GM12878 (cell line): ENCODE results near the gene NUBPL.

Experiments used
- CHD4 ChIP-seq: fragments of 200-600 bp; sonication (generic); IDR thresholded peaks from 2 replicates; pipeline ENCODE4 v1.6.1; 2016; ENCODE audit warnings: mild to moderate bottlenecking
- CTCF ChIP-seq, 3 experiments: IDR thresholded peaks in 2 of 3; conservative IDR thresholded peaks in 1 of 3; 2 replicates each; pipeline ENCODE4 v1.5.1; 2011; ENCODE audit warnings: low read depth in 3 of 3, low read length in 3 of 3, mild to moderate bottlenecking in 3 of 3, control low read depth in 2 of 3, moderate library complexity in 2 of 3, inconsistent platforms in 1 of 3, mixed read lengths in 1 of 3; ENCODE audit not compliant: control insufficient read depth in 2 of 3, insufficient read depth in 1 of 3; ENCODE audit errors: extremely low read depth in 1 of 3
- ESRRA ChIP-seq: IDR thresholded peaks from 2 replicates; pipeline ENCODE4 v1.6.1; 2012; ENCODE audit warnings: mild to moderate bottlenecking, low read length, improper control_type of control experiment
- EZH2 ChIP-seq: IDR thresholded peaks from 2 replicates; pipeline ENCODE4 v1.6.1; 2012; ENCODE audit warnings: low read depth, mild to moderate bottlenecking, control low read depth, inconsistent platforms, low read length, borderline replicate concordance; ENCODE audit not compliant: control insufficient read depth
- POLR2A ChIP-seq: IDR thresholded peaks from 2 replicates; pipeline ENCODE4 v1.6.1; 2011; ENCODE audit warnings: low read depth, mild to moderate bottlenecking, low read length
- POLR2AphosphoS2 ChIP-seq: IDR thresholded peaks from 2 replicates; pipeline ENCODE4 v1.6.1; 2011; ENCODE audit warnings: low read depth, mild to moderate bottlenecking, low read length, improper control_type of control experiment, moderate library complexity
- POLR2AphosphoS5 ChIP-seq: IDR thresholded peaks from 2 replicates; pipeline ENCODE4 v1.6.1; 2011; ENCODE audit warnings: mild to moderate bottlenecking, low read length, inconsistent platforms
- SP1 ChIP-seq: IDR thresholded peaks from one replicate; pipeline ENCODE4 v1.6.1; 2011; ENCODE audit warnings: low read depth, low read length
- ZNF207 ChIP-seq: fragments of 450-650 bp; IDR thresholded peaks from 2 replicates; pipeline ENCODE4 v1.6.1; 2014; ENCODE audit warnings: antibody characterized with exemption, mild to moderate bottlenecking, borderline replicate concordance
- ZNF24 ChIP-seq: fragments of 450-650 bp; IDR thresholded peaks from 2 replicates; pipeline ENCODE4 v1.6.1; 2017; ENCODE audit warnings: antibody characterized with exemption, mild to moderate bottlenecking

DNA sequence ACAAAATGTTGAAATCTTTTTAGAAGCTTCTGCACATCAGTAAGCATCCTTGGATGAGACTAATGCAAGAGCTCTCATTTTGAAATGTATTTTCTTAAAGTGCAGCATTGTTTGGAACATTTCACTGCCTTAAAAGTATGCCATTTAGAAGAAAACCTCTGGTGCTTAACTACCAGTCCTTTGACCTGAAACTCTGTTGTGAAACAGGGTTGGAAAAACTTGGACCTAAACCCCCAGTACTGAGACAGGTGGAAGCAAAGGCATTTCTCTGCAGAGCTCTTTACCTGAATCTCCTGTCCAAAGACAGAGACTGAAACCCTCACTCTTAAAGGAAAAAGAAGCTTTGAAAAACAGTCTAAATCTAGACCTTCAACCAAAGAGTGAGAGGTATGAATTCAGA lies 207.2 kb downstream of the NUBPL start:
- TF ChIP-seq CHD4 = no peak
- TF ChIP-seq EZH2 = no peak
- TF ChIP-seq ESRRA = no peak
- TF ChIP-seq POLR2AphosphoS5 = no peak
- no peak for TF ChIP-seq ZNF207
- TF ChIP-seq CTCF (IDR thresholded peaks at IDR 0.05 in 2 of 3, conservative IDR thresholded peaks at IDR 0.05 in 1 of 3; ENCODE audit: control insufficient read depth in 2 of 3, extremely low read depth in 1 of 3, insufficient read depth in 1 of 3, low read depth in 3 of 3, low read length in 3 of 3) = no peak
- no peak for TF ChIP-seq ZNF24
- no peak for TF ChIP-seq POLR2A
- TF ChIP-seq SP1 = no peak
- no peak for TF ChIP-seq POLR2AphosphoS2
